Measurements from ENCODE around the gene ADARB2. TPM values are rescaled to one million over a fixed set of nuclear protein-coding genes. Genes with fewer than 3 reads are reported as not detected.
"Not testable (repeated sequence)": the region's sequence is repeated elsewhere in the genome, so short reads cannot be mapped to it uniquely, and the experiment has no call there.

Gene ADARB2
- total RNA-seq, 8 experiments from 2014 or later = 0.13 to 2.6 (median 1.5) TPM

GRCh38 chr10:1463971-1464370 lies 273.4 kb downstream of the ADARB2 start:
- H3K4me1 ChIP-seq (replicated peaks in 1 of 2) = peaks cover 22 to 51% of the 10 kb centered on the region in 2 donors
- in situ Hi-C loops (cut with MboI; ENCODE audit: low pct_unique_long_range_greater_than_20kb in 2 of 9, low sequenced_read_pairs in 9 of 9, unreplicated experiment in 9 of 9); H3K4me3 ChIP-seq; H3K27ac ChIP-seq: not testable (repeated sequence)
- peak in 1 of 8 experiments; percentile 11 for ATAC-seq (replicated peaks in 6 of 8)
- WGBS, 10 experiments = 14 to 73% (median 45%) methylated on average over 1 to 6 of the region's 26 CpGs; no CpG with 5 or more reads in 5 of the 10 experiments

DNA sequence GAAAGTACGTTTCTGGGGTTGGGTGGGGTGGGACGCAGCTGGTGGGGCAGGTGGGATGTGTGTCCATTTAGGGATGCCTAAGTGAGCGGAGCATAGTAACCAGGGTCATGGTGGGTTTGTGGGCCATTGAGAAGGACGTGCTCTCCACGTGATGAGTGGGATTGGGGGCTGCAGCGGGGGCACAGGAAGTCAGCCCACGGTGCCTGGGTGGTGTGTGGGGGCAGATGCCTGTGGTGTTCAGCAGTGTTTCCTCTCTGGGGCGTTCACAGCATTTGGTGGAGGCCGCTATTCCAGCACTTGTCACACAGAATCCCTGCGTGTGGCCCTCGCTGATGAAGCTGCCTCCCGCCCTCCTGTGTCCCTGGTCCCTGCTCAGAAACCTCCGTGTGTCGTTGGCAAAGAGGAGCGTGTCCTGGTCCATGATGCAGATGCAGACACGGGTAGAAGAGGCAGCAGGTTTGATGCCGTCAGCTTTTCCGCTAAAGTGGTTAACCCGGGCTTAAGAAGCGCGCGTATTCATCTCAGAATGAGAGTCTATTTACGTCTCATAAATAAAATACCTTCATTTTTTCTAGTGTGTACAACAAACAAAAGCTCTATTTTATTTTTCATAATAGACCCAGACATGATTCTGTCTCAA lies 274.2 kb downstream of the ADARB2 start:
- in situ Hi-C loops (cut with MboI; ENCODE audit: low pct_unique_long_range_greater_than_20kb in 2 of 9, low sequenced_read_pairs in 9 of 9, unreplicated experiment in 9 of 9) = no loop called here
- H3K27ac ChIP-seq = no peak overlapping the region
- no peak overlapping the region for H3K4me3 ChIP-seq
- H3K4me1 ChIP-seq (replicated peaks in 1 of 2) = peaks cover 20 to 42% of the 10 kb centered on the region in 2 donors
- no peak for ATAC-seq (replicated peaks in 6 of 8)
- 40 to 100% (median 68%) methylated on average over 1 to 10 of the region's 23 CpGs; no CpG with 5 or more reads in 3 of the 10 experiments for WGBS, 10 experiments

- Histone ChIP-seq H3K27ac (no peak overlapping the region), H3K4me3 (no peak overlapping the region), H3K4me1 (replicated peaks in 1 of 2) (peaks cover 20 to 36% of the 10 kb centered on the region in 2 donors)
- no peak for ATAC-seq (replicated peaks in 6 of 8)
- in situ Hi-C loops (cut with MboI; ENCODE audit: low pct_unique_long_range_greater_than_20kb in 2 of 9, low sequenced_read_pairs in 9 of 9, unreplicated experiment in 9 of 9) = no loop called here
- WGBS, 10 experiments = 0% methylated on average over 1 of the region's 1 CpG; no CpG with 5 or more reads in 9 of the 10 experiments
Observed at GRCh38 chr10:1462521-1462920, 274.8 kb downstream of the ADARB2 start.

GRCh38 chr10:1462032-1462431 lies 275.3 kb downstream of the ADARB2 start:
- 100% methylated on average over 2 of the region's 5 CpGs; no CpG with 5 or more reads in 9 of the 10 experiments for WGBS, 10 experiments
- in situ Hi-C loops (cut with MboI; ENCODE audit: low pct_unique_long_range_greater_than_20kb in 2 of 9, low sequenced_read_pairs in 9 of 9, unreplicated experiment in 9 of 9) = no loop called here
- H3K4me3 ChIP-seq = no peak overlapping the region
- no peak overlapping the region for H3K27ac ChIP-seq
- peaks cover 20 to 31% of the 10 kb centered on the region in 2 donors for H3K4me1 ChIP-seq (replicated peaks in 1 of 2)
- no peak for ATAC-seq (replicated peaks in 6 of 8)

- in situ Hi-C loops (cut with MboI; ENCODE audit: low pct_unique_long_range_greater_than_20kb in 2 of 9, low sequenced_read_pairs in 9 of 9, unreplicated experiment in 9 of 9) = no loop called here
- WGBS, 10 experiments = 0 to 58% (median 41%) methylated on average over 3 to 9 of the region's 9 CpGs; no CpG with 5 or more reads in 1 of the 10 experiments
- Histone ChIP-seq H3K4me1 (replicated peaks in 1 of 2) (peaks cover 15 to 24% of the 10 kb centered on the region in 2 donors), H3K4me3 (no peak overlapping the region), H3K27ac (no peak overlapping the region)
- peak in 5 of 8 experiments; percentile 80 to 97 (median 88) for ATAC-seq (replicated peaks in 6 of 8)
Observed at GRCh38 chr10:1461016-1461415, 276.3 kb downstream of the ADARB2 start.

DNA sequence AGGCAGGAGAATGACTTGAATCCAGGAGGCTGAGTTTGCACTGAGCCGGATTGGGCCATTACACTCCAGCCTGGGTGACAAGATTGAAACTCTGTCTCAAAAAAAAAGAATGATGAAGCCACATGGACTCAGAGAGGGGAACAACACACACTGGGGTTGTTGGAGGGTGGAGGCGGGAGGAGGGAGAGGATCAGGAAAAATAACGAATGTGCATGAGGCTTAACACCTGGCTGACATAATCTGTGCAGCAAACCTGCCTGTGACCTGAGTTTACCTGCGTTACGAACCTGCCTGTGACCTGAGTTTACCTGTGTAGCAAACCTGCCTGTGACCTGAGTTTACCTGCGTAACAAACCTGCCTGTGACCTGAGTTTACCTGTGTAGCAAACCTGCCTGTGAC lies 277.7 kb downstream of the ADARB2 start:
- WGBS, 10 experiments = 67 to 80% (median 70%) methylated on average over 1 to 2 of the region's 6 CpGs; no CpG with 5 or more reads in 7 of the 10 experiments
- ATAC-seq (replicated peaks in 6 of 8); in situ Hi-C loops (cut with MboI; ENCODE audit: low pct_unique_long_range_greater_than_20kb in 2 of 9, low sequenced_read_pairs in 9 of 9, unreplicated experiment in 9 of 9); H3K4me3 ChIP-seq; H3K27ac ChIP-seq: not testable (repeated sequence)
- peaks cover 4 to 14% of the 10 kb centered on the region in 2 donors for H3K4me1 ChIP-seq (replicated peaks in 1 of 2)

DNA sequence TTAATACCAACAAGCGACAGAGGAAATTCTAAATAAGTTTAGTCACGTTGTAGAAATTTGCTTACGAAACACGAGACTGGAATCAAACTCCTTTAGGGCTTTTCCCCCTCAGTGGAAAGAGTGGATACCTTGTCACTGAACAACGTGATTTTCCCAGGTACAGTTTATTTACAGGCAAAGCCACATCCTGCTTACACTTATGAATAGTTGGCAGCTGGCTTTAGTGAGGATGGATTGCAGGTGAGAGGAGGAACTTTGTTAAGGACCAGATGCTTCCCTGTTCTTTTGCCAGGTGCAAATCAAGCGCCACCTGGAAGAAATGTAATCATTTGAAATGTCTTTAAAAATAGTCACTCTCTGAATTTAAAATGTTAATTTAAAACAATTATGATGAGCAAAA lies 282.4 kb downstream of the ADARB2 start:
- in situ Hi-C loops (cut with MboI; ENCODE audit: low pct_unique_long_range_greater_than_20kb in 2 of 9, low sequenced_read_pairs in 9 of 9, unreplicated experiment in 9 of 9) = no loop called here
- 0 to 100% (median 70%) methylated on average over 1 to 6 of the region's 6 CpGs for WGBS, 10 experiments
- no peak for ATAC-seq (replicated peaks in 6 of 8)

GRCh38 chr10:1454428-1454827 lies 282.9 kb downstream of the ADARB2 start:
- Histone ChIP-seq H3K4me1 (replicated peaks in 1 of 2) (peaks cover 9 to 12% of the 10 kb centered on the region in 2 donors), H3K27ac (no peak overlapping the region), H3K4me3 (no peak overlapping the region)
- 0 to 94% (median 53%) methylated on average over 3 to 5 of the region's 6 CpGs; no CpG with 5 or more reads in 4 of the 10 experiments for WGBS, 10 experiments
- in situ Hi-C loops (cut with MboI; ENCODE audit: low pct_unique_long_range_greater_than_20kb in 2 of 9, low sequenced_read_pairs in 9 of 9, unreplicated experiment in 9 of 9) = no loop called here
- ATAC-seq (replicated peaks in 6 of 8) = no peak

More for the DNA sequence above, 282.4 kb downstream of the ADARB2 start:
- Histone ChIP-seq H3K4me3 (no peak overlapping the region), H3K27ac (no peak overlapping the region), H3K4me1 (replicated peaks in 1 of 2) (peaks cover 4 to 7% of the 10 kb centered on the region in 2 donors)

- Histone ChIP-seq H3K4me1 (replicated peaks in 1 of 2) (peaks cover 12 to 15% of the 10 kb centered on the region in 2 donors), H3K27ac (no peak overlapping the region), H3K4me3 (no peak overlapping the region)
- in situ Hi-C loops (cut with MboI; ENCODE audit: low pct_unique_long_range_greater_than_20kb in 2 of 9, low sequenced_read_pairs in 9 of 9, unreplicated experiment in 9 of 9) = no loop called here
- 0 to 67% (median 37%) methylated on average over 1 to 6 of the region's 8 CpGs; no CpG with 5 or more reads in 4 of the 10 experiments for WGBS, 10 experiments
- no peak for ATAC-seq (replicated peaks in 6 of 8)
Observed at GRCh38 chr10:1452777-1453176, 284.5 kb downstream of the ADARB2 start.

DNA sequence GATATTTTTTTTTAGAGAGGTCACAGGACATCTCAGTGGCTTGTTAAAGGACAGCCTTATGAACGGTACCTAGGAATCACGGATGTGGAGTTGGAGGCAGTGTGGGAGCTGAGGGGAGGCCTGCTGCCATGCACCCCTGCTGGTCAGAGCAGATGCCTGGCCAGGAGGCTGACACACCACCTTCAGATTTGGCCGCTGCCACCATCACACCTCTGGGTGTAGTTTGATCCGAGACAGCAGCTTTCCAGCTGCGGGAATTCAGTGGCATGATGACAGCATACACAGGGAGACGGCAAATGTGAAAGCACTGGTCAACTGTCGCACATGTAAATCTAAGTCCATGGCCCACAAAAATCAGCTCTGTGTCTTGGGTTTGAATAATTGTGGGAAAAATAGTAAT lies 285.4 kb downstream of the ADARB2 start:
- Histone ChIP-seq H3K4me3 (no peak overlapping the region), H3K27ac (no peak overlapping the region), H3K4me1 (replicated peaks in 1 of 2) (peaks cover 12 to 15% of the 10 kb centered on the region in 2 donors)
- in situ Hi-C loops (cut with MboI; ENCODE audit: low pct_unique_long_range_greater_than_20kb in 2 of 9, low sequenced_read_pairs in 9 of 9, unreplicated experiment in 9 of 9) = no loop called here
- no peak for ATAC-seq (replicated peaks in 6 of 8)
- 8 to 100% (median 85%) methylated on average over 2 to 5 of the region's 7 CpGs; no CpG with 5 or more reads in 4 of the 10 experiments for WGBS, 10 experiments

GRCh38 chr10:1451362-1451888 lies 285.9 kb downstream of the ADARB2 start:
- no peak for ATAC-seq (replicated peaks in 6 of 8)
- Histone ChIP-seq H3K4me1 (replicated peaks in 1 of 2) (peaks cover 12 to 15% of the 10 kb centered on the region in 2 donors), H3K27ac (no peak overlapping the region), H3K4me3 (no peak overlapping the region)
- 0 to 100% (median 20%) methylated on average over 1 to 2 of the region's 4 CpGs; no CpG with 5 or more reads in 5 of the 10 experiments for WGBS, 10 experiments
- in situ Hi-C loops (cut with MboI; ENCODE audit: low pct_unique_long_range_greater_than_20kb in 2 of 9, low sequenced_read_pairs in 9 of 9, unreplicated experiment in 9 of 9) = no loop called here

GRCh38 chr10:1449572-1450205 lies 287.6 kb downstream of the ADARB2 start:
- in situ Hi-C loops (cut with MboI; ENCODE audit: low pct_unique_long_range_greater_than_20kb in 2 of 9, low sequenced_read_pairs in 9 of 9, unreplicated experiment in 9 of 9) = no loop called here
- Histone ChIP-seq H3K4me3 (no peak overlapping the region), H3K27ac (no peak overlapping the region), H3K4me1 (replicated peaks in 1 of 2) (peaks cover 12 to 15% of the 10 kb centered on the region in 2 donors)
- peak in 5 of 8 experiments; percentile 44 to 73 (median 65) for ATAC-seq (replicated peaks in 6 of 8)
- 6 to 83% (median 72%) methylated on average over 1 to 9 of the region's 16 CpGs for WGBS, 10 experiments

- ATAC-seq (replicated peaks in 6 of 8) = no peak
- H3K4me3 ChIP-seq = no peak overlapping the region
- in situ Hi-C loops (cut with MboI; ENCODE audit: low pct_unique_long_range_greater_than_20kb in 2 of 9, low sequenced_read_pairs in 9 of 9, unreplicated experiment in 9 of 9) = no loop called here
- H3K4me1 ChIP-seq (replicated peaks in 1 of 2) = peaks cover 12 to 15% of the 10 kb centered on the region in 2 donors
- WGBS, 10 experiments = 0 to 96% (median 80%) methylated on average over 1 to 3 of the region's 7 CpGs; no CpG with 5 or more reads in 5 of the 10 experiments
- no peak overlapping the region for H3K27ac ChIP-seq
Observed at GRCh38 chr10:1449021-1449420, 288.3 kb downstream of the ADARB2 start.
